ENCODE measurements around the gene GRIN1. TPM values are rescaled to one million over a fixed set of nuclear protein-coding genes. Genes with fewer than 3 reads are reported as not detected.

Gene GRIN1
- total RNA-seq, 6 experiments from 2014 or later = not detected

DNA sequence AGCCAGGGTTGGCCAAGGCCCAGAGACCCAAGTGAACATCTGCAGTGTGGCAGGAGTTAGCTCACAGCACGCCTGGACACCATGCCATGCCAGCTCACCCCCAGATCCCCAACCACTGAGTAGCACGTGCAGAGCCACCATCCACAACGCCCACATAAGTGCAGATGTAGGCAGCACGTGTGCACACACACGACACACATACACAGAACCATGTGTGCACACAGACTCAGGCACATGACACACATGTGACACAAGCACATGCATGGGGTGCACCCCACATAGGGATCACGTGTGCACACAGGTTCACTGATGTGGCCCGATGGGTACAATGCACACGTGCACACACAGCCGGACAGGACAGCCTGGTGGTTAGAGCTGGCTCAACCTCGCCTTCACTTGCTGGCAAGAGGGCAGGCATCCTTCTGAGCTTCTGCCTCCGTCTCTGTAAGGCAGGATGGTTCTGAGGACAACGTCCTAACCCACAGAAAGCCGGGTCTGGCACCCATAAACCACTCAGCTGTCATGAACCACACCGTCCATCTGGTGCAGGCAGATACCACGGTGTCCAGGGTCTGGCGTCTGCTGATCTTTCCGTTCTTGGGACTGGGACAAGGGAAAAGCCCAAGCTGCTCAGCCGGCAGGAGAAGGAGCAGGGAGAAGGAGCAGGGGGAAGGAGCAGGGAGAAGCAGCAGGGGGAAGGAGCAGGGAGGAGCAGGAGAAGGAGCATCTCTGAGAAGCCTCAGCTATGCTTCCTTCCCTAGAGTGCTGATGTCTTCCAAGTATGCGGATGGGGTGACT lies 18.9 kb downstream of the GRIN1 start:
- TF ChIP-seq POLR2A (IDR thresholded peaks at IDR 0.05) (no peak), CTCF (IDR thresholded peaks at IDR 0.05) (no peak)
- Histone ChIP-seq H3K9me3 (no peaks in the 10 kb centered on the region), H3K4me3 (no peak overlapping the region), H3K4me1 (peaks cover 0 to 4% (median 0%) of the 10 kb centered on the region in 4 donors), H3K36me3 (no peaks in the 10 kb centered on the region), H3K27ac (no peak overlapping the region), H3K27me3 (peaks cover 6 to 21% of the 10 kb centered on the region in 2 donors)
- intact Hi-C loops (cut with DNase I) = no loop called here
- ATAC-seq (no peak), DNase-seq (no peak)
- WGBS (ENCODE audit: insufficient coverage, low coverage, low lambda C conversion rate, missing lambda C conversion rate) = 26% methylated on average over 10 of the region's 19 CpGs

- H3K27ac ChIP-seq = no peak overlapping the region
- TF ChIP-seq POLR2A (IDR thresholded peaks at IDR 0.05) (no peak), CTCF (IDR thresholded peaks at IDR 0.05) (no peak)
- H3K27me3 ChIP-seq = peaks cover 6 to 24% of the 10 kb centered on the region in 2 donors
- H3K36me3 ChIP-seq = no peaks in the 10 kb centered on the region
- peaks cover 0 to 6% (median 0%) of the 10 kb centered on the region in 4 donors for H3K4me1 ChIP-seq
- no peak overlapping the region for H3K4me3 ChIP-seq
- intact Hi-C loops (cut with DNase I) = no loop called here
- no peaks in the 10 kb centered on the region for H3K9me3 ChIP-seq
- DNase-seq (no peak), ATAC-seq (no peak)
- WGBS (ENCODE audit: insufficient coverage, low coverage, low lambda C conversion rate, missing lambda C conversion rate) = 43% methylated on average over 1 of the region's 4 CpGs
Measured at GRCh38 chr9:137158625-137159024, 19.7 kb downstream of the GRIN1 start.

DNA sequence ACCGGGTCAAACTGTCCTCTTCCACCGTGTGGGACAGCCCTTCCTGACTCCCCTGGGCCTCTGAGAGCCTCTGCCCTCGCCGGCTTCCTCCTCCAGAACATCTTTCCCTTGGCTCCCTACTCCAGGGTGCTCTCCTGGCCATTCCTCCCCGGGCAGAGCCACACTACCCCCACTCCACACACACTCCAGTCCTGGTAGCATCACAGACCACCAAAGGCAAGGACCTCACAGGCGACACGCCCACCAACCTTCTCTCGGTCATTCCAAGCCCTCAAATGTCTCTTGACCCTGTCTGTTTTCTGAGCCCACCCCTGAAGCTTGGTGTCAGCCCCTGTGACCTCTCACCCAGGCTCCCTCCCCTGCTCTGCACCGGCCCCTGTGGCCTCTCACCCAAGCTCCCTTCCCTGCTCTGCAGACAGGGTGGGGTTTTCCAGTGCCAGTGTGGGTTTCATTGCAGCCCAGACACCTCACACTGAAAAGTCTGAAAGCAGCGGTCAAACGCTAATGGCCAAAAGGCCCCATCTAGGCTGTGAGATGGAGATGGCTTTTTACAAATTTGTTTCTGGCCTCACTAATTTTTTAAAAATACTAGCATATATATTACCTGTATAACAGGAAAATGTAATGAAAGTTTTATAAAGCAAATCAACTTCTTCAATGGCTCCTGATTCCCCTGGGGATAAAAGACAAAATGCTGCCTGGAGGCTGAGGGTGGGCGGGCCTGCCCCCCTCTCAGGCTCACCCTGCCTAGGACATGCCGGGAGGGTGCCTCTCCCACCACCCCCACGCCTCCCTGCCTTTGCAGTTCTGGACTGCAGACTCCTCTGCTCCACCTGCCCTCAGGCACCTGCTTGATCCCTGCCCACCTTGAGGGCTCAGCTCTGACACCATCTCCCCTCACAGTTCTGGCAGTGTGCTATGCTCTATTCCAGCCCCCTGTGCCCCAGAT lies 20.4 kb downstream of the GRIN1 start:
- no peak for ATAC-seq
- WGBS (ENCODE audit: insufficient coverage, low coverage, low lambda C conversion rate, missing lambda C conversion rate) = 22% methylated on average over 9 of the region's 14 CpGs
- Histone ChIP-seq H3K36me3 (no peaks in the 10 kb centered on the region), H3K4me1 (peaks cover 0 to 6% (median 0%) of the 10 kb centered on the region in 4 donors), H3K27ac (no peak overlapping the region), H3K9me3 (no peaks in the 10 kb centered on the region), H3K4me3 (no peak overlapping the region), H3K27me3 (peaks cover 6 to 28% of the 10 kb centered on the region in 2 donors)
- DNase-seq = no peak
- intact Hi-C loops (cut with DNase I) = loop anchor here in 1 of 2 donors (10.0 kb wide), 1 partner anchor 615 kb away; no protein-coding TSS in a partner anchor
- TF ChIP-seq POLR2A (IDR thresholded peaks at IDR 0.05) = no peak

DNA sequence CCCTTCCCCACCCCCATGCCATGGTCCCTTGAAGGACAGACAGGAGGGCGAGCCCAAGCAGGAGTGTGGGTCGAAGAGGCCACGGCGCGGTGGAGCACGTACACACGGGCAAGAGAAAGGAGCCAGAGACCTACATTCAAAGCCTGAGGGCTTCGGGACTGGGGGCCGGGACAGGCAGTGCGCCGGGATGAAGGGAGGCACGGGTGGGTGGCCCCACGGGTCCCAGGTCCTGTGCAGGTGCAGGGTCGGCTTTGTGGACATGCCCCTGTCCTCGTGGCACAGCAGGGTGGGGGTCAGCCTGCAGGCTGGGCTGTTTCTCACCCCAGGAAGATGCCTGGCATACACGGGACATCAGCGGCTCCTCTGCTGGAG lies 21.1 kb downstream of the GRIN1 start:
- ATAC-seq (no peak), DNase-seq (no peak)
- Histone ChIP-seq H3K27ac (no peak overlapping the region), H3K4me3 (no peak overlapping the region), H3K27me3 (peaks cover 6 to 32% of the 10 kb centered on the region in 2 donors), H3K4me1 (peaks cover 0 to 6% (median 0%) of the 10 kb centered on the region in 4 donors), H3K9me3 (no peaks in the 10 kb centered on the region), H3K36me3 (no peaks in the 10 kb centered on the region)
- WGBS (ENCODE audit: insufficient coverage, low coverage, low lambda C conversion rate, missing lambda C conversion rate) = 52% methylated on average over 12 of the region's 17 CpGs
- intact Hi-C loops (cut with DNase I) = loop anchor here in 1 of 2 donors (10.0 kb wide), 1 partner anchor 615 kb away; no protein-coding TSS in a partner anchor
- TF ChIP-seq CTCF (IDR thresholded peaks at IDR 0.05) = no peak
- TF ChIP-seq POLR2A (IDR thresholded peaks at IDR 0.05) = no peak

Data from right lobe of liver (tissue), 6 donors.